HG03558 (cell line): ENCODE results near the gene GJA3.

Experiments used
- ATAC-seq: cut with Tn5 transposase; IDR thresholded peaks from one replicate; pipeline ENCODE4 v1.9.1; 2021; ENCODE audit warnings: moderate number of reproducible peaks; ENCODE audit not compliant: unreplicated experiment; ENCODE audit errors: extremely low read depth

Gene GJA3

GRCh38 chr13:20185366-20186056 is 24.7 kb upstream of the GJA3 start:
- no peak for ATAC-seq

GRCh38 chr13:20182231-20182846 is 21.5 kb upstream of the GJA3 start:
- no peak for ATAC-seq

GRCh38 chr13:20181188-20181587 is 20.3 kb upstream of the GJA3 start:
- ATAC-seq = no peak

- no peak for ATAC-seq
Measured at GRCh38 chr13:20178156-20178555, 17.3 kb upstream of the GJA3 start.

- no peak for ATAC-seq
Measured at GRCh38 chr13:20177049-20177831, 16.4 kb upstream of the GJA3 start.

- ATAC-seq = no peak
Measured at GRCh38 chr13:20175907-20176652, 15.2 kb upstream of the GJA3 start.

- no peak for ATAC-seq
Measured at GRCh38 chr13:20175406-20175794, 14.5 kb upstream of the GJA3 start.

- peak; percentile 72 for ATAC-seq
Measured at GRCh38 chr13:20174656-20175405, 14.0 kb upstream of the GJA3 start.

- no peak for ATAC-seq
Measured at GRCh38 chr13:20173116-20173746, 12.4 kb upstream of the GJA3 start.

GRCh38 chr13:20171364-20171763 is 10.5 kb upstream of the GJA3 start:
- ATAC-seq = no peak

GRCh38 chr13:20170921-20171320 is 10.1 kb upstream of the GJA3 start:
- no peak for ATAC-seq

GRCh38 chr13:20168396-20168795 is 7.5 kb upstream of the GJA3 start:
- ATAC-seq = no peak

- no peak for ATAC-seq
Measured at GRCh38 chr13:20165417-20166257, 4.8 kb upstream of the GJA3 start.

GRCh38 chr13:20161951-20162300 is 1.1 kb upstream of the GJA3 start:
- ATAC-seq = no peak

GRCh38 chr13:20161275-20161950 is 561 bp upstream of the GJA3 start:
- ATAC-seq = peak; percentile 45

GRCh38 chr13:20159646-20160305 is 1.1 kb downstream of the GJA3 start:
- ATAC-seq = no peak

GRCh38 chr13:20157151-20157796 is 3.6 kb downstream of the GJA3 start:
- ATAC-seq = no peak
